Fibroblast of the aortic adventitia (primary cell): ENCODE data around the gene SGK2. TPM values are rescaled to one million over a fixed set of nuclear protein-coding genes. Genes with fewer than 3 reads are reported as not detected.

Experiments used
- DNase-seq: peaks from one replicate; pipeline ENCODE4 v3.0.0-alpha.2; 2010; ENCODE audit warnings: low read depth
- H3K4me3 ChIP-seq: 2 replicates; pipeline ENCODE4 v1.5.1; 2011; ENCODE audit warnings: low read depth, mild to moderate bottlenecking, control low read depth, low read length, moderate library complexity
- CTCF ChIP-seq: IDR thresholded peaks from 2 replicates; pipeline ENCODE4 v1.5.1; 2011; ENCODE audit warnings: mild to moderate bottlenecking, low read length, control low read depth, inconsistent platforms; ENCODE audit not compliant: insufficient read depth
- total RNA-seq: library from RNA; depleted of rRNA; stranded (reverse); fragments of >200 nt; gene quantifications from 2 replicates; pipeline ENCODE4 v1.2.3, GENCODE V29; 2012; ENCODE audit warnings: low replicate concordance

The SGK2 gene
- total RNA-seq, 1 donor = 0.09 TPM

GRCh38 chr20:43535370-43536004 lies 23.3 kb upstream of the SGK2 start:
- no peak overlapping the region for H3K4me3 ChIP-seq
- DNase-seq = no peak
- no peak for TF ChIP-seq CTCF

- H3K4me3 ChIP-seq = no peak overlapping the region
- no peak for DNase-seq
- no peak for TF ChIP-seq CTCF
Observed at GRCh38 chr20:43536041-43536816, 22.6 kb upstream of the SGK2 start.

GRCh38 chr20:43536817-43537440 lies 21.9 kb upstream of the SGK2 start:
- H3K4me3 ChIP-seq = no peak overlapping the region
- no peak for TF ChIP-seq CTCF
- DNase-seq = peak; percentile 14

GRCh38 chr20:43537921-43538877 lies 20.6 kb upstream of the SGK2 start:
- DNase-seq = peak; percentile 79
- no peak overlapping the region for H3K4me3 ChIP-seq
- peak; percentile 98 for TF ChIP-seq CTCF

- TF ChIP-seq CTCF = no peak
- no peak overlapping the region for H3K4me3 ChIP-seq
- DNase-seq = peak; percentile 37
Observed at GRCh38 chr20:43538878-43539700, 19.7 kb upstream of the SGK2 start.
